ENCODE measurements around the gene SLC35A1.
A peak's percentile ranks its signal among the peaks of the same experiment; 100 is the strongest.
"Not testable (repeated sequence)": the region's sequence is repeated elsewhere in the genome, so short reads cannot be mapped to it uniquely, and the experiment has no call there.

The SLC35A1 gene

GRCh38 chr6:87472525-87473418 is at the start of gene SLC35A1:
SLC35A1 (plus strand) TSS chr6:87472974; CDS start chr6:87473004, 30 bp downstream.
- peak; percentile 72 to 80 (median 80) for DNase-seq (ENCODE audit: low read depth in 2 of 3, low spot score in 1 of 3)

DNA sequence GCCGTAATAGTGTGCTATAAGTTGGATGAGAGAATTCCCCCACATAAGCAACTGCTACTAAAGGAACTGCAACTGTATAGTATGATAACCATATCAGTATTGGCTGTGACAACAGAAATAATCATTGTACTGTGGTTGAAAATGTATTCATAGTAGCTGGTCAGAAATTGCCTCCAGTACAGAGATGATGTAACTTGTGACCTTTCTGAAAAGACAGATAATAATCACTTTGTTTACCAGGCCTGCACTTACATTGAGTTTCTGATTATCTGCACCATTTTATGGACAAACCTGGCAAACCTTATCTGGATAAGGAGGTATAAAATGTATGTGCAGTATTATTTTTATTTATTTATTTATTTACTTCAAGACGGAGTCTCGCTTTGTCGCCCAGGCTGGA is 46.0 kb upstream of the SLC35A1 start:
- no peak for DNase-seq (ENCODE audit: low read depth in 2 of 3, low spot score in 1 of 3)

DNA sequence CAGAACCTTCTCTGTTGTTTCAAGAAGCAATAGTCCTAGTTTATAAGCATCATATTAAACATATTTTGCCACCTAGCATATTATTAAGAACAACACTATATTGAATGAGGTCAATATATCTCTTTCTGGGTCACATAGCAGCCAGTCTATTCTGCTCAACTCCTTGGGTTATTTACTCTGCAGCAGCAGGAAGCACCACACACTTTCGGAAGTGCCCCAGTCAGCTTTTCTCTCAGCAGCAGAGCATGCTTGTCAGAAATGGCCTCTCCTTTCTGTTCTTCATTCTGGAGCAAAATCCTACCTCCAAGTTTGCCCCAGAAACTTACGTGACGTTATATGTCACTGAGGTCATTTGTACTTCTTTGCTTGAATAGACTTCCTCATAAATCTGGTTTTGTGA is 42.3 kb upstream of the SLC35A1 start:
- DNase-seq (ENCODE audit: low read depth in 2 of 3, low spot score in 1 of 3), result no peak

DNA sequence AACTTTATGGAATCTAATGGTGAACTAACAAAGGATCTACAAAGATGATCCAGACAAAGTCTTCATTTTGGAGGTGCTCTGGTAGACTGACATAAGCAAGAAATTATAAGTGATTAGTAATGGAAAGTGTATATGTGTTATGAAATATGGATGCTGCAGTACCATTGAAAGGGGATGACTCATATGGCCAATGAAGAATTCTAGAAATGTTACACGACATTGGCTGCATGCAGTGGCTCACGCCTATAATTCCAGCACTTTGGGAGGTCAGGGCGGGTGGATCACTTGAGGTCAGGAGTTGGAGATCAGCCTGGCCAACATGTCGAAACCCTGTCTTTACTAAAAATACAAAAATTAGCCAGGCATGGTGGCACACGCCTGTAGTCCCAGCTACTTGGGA is 41.5 kb upstream of the SLC35A1 start:
- DNase-seq (ENCODE audit: low read depth in 2 of 3, low spot score in 1 of 3), result no peak

DNA sequence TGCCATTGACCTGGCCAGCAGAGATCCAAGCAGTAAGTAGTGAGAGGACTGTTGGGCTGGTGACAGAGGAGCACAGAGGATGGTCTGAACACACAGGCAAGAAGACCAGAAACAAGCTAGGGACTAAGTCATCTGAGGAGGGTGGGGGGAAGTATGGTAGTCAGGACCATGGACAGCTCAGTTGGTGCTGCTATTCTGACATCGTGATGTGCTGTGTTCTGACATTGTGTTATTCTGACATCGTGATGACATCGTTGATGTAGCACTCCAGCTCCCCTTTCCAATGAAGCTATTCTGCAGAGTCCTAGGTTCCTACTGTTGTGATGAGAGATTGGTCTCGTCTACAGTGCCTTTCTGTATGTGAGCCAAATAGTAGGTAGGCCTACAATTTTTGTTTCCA is 36.3 kb upstream of the SLC35A1 start:
- DNase-seq (ENCODE audit: low read depth in 2 of 3, low spot score in 1 of 3), result peak in 2 of 3 donors; percentile 10 to 25

- no peak for DNase-seq (ENCODE audit: low read depth in 2 of 3, low spot score in 1 of 3)
Observed at GRCh38 chr6:87441711-87442110, 31.1 kb upstream of the SLC35A1 start.

- DNase-seq (ENCODE audit: low read depth in 2 of 3, low spot score in 1 of 3), result no peak
Observed at GRCh38 chr6:87444362-87444761, 28.4 kb upstream of the SLC35A1 start.

GRCh38 chr6:87465051-87465450 is 7.7 kb upstream of the SLC35A1 start:
- no peak for DNase-seq (ENCODE audit: low read depth in 2 of 3, low spot score in 1 of 3)

- DNase-seq (ENCODE audit: low read depth in 2 of 3, low spot score in 1 of 3), result peak in 1 of 3 donors; percentile 34
Observed at GRCh38 chr6:87473419-87473903, 687 bp downstream of the SLC35A1 start.

DNA sequence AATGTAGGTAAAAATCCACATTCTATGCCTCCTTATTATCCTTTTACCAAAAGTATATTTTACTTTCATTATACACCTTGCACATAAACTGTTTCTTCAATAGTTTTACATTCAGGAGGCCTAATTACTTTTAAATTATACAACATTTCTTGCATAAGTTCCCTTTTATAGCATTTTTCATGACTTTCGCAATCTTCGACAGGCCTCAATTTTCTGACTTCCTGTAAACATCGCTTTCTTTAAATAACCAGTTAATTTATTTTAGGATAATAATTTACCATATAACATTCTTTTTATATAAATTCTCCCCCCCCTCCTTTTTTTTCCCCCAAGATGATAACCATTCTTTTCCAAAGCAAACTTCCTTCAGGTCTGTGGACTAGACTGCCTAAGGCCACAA is 9.2 kb downstream of the SLC35A1 start:
- DNase-seq (ENCODE audit: low read depth in 2 of 3, low spot score in 1 of 3), result no peak

DNA sequence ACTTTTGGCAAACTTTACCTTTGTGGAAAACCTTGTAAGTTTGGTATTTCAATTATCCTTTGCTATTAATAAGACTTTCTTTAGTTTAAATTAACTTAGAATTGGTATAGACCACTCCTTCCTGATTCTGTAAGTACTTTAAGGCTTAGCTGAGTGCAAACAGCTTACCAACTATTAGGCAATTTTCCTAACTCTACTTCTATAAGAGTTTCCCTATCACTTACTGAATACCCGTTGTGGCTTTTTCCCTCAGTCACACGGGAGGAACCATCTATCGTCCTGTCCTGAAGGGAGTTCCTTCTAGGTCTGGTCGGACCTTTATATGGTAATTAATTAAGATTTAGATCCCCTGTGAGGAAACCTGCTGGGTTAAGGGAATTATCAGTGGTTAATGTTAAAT is 9.6 kb downstream of the SLC35A1 start:
- no peak for DNase-seq (ENCODE audit: low read depth in 2 of 3, low spot score in 1 of 3)

DNA sequence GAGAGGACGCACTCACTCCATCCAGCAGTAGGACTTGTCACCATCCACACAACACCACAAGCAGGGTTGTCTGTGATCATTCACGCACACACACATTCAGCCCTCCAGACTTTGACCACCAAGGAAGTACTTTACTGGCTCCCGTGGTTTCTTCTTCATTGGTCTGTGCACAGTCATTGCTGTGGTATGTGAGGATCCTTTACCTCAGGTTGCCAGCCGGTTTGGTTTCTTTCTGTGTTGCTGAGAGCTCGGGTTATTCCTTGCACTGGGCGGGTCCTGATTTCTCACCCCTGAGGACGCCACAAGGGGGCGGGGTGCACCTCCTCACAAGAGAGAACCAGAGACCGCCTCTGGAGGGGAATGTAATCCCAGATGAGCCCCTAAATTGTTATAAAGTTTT is 11.2 kb downstream of the SLC35A1 start:
- no peak for DNase-seq (ENCODE audit: low read depth in 2 of 3, low spot score in 1 of 3)

DNA sequence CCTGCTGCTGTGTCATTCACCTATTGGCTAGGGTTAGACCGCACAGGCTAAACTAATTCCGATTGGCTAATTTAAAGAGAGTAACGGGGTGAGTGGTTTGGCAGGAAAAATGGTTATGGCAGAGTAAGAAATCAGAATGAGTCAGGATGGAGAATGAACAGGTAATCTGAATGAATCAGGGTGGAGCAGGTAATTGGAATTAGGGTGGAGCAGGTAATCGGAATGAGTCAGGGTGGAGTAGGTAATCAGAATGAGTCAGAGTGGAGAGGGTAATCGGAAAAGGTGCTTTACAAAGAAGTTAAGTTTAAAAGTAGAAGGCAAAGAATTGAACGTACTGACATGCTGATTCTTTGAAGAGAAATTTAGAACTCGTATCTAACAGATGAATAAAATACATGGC is 11.7 kb downstream of the SLC35A1 start:
- no peak for DNase-seq (ENCODE audit: low read depth in 2 of 3, low spot score in 1 of 3)

GRCh38 chr6:87487555-87487954 is 14.8 kb downstream of the SLC35A1 start:
- DNase-seq (ENCODE audit: low read depth in 2 of 3, low spot score in 1 of 3), result no peak

DNA sequence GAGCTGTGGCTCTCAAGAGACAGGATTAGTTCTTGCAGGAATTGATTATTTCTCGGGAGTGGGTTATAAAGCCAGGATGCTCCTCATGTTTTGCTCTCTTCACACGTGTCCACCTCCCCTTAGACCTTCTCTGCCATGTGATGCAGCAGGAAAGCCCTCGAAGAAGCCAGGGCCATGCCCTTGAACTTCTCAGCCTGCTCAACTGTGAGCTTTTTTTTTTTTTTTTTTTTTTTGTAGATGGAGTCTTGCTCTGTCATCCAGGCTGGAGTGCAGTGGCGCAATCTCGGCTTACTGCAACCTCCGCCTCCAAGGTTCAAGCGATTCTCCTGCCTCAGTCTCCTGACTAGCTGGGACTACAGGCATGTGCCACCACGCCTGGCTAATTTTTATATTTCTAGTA is 16.6 kb downstream of the SLC35A1 start:
- DNase-seq (ENCODE audit: low read depth in 2 of 3, low spot score in 1 of 3), result not testable (repeated sequence)

DNA sequence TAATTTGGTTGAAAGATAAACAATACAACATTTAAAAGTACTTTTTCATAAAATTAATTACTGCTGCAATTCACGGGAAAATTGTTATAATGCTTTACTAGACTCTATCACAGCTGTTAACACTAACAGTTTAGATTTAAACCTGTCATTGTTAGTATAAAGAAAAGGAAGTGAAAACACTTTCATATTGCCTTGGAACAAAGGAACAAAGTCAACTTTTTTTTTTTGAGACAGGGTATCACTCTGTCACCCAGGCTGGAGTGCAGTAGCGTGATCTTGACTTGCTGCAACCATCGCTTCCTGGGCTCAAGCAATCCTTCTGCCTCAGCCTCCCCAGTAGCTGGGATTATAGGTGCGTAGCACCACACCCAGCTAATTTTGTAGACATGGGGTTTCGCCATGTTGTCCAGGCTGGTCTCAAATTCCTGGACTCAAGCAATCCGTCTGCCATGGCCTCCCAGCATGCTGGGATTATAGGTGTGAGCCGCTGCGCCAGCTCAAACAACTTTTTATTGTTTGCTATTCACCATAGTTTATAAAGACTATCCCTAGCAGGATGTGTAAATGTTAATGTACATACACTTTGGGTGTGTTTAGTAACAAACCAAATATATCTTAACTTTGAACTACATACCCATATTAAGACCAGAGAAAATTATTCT is 22.1 kb downstream of the SLC35A1 start:
- DNase-seq (ENCODE audit: low read depth in 2 of 3, low spot score in 1 of 3), result no peak

GRCh38 chr6:87498048-87498447 is 25.3 kb downstream of the SLC35A1 start:
- DNase-seq (ENCODE audit: low read depth in 2 of 3, low spot score in 1 of 3), result no peak

DNA sequence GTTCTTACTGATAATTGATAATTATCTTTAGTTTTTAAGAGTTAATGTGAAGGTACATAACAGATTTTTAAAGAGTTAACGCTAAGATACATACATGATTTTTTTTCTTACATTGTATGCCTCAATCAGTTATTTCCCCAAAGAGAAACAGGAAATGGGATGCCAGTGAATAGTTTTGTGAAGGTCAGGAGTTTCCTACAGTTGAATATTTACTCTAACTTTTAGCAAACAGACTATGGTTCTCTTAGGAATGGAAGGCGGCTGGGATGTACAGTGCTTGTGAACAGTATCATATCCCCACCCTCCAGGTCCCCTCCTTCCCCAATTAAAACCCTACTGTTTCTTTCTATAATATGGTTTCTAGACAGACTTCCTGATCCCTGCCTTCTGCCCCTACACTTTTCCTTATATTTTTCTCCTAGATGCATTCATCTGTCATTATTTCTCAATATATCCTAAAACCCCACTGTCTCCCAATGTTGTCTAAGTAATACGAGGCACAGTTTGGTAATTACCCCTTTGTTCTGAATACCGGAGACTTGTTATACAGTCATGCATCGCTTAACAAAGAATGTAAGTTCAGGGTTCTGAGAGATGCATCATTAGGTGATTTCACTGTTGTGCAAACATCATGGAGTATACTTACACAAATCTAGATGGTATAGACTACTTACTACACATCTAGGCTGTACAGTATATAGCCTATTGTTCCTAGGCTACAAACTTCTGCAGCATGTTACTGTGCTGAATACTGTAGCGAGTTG is 29.2 kb downstream of the SLC35A1 start:
- no peak for DNase-seq (ENCODE audit: low read depth in 2 of 3, low spot score in 1 of 3)

GRCh38 chr6:87504441-87504840 is 31.7 kb downstream of the SLC35A1 start:
- DNase-seq (ENCODE audit: low read depth in 2 of 3, low spot score in 1 of 3), result no peak

DNA sequence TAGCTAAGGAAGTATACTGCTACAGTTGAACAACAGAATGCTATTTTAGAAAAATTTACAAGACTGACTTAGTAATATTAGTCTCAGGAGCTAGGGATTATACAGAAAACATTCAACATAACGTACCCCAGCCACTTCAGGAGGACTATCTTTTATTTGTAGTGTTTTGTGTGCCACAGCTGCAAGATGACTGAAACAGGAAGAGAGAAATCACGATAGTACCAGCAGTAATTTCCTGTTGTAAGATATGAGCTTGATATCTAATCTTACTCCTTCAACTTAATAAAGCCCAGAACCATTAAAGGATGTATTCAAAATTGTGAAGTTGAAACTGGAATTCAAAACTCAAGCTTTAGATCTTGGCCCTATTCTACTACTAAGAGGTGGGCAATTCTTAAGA is 42.1 kb downstream of the SLC35A1 start:
- no peak for DNase-seq (ENCODE audit: low read depth in 2 of 3, low spot score in 1 of 3)

GRCh38 chr6:87518453-87518852 is 45.7 kb downstream of the SLC35A1 start:
- no peak for DNase-seq (ENCODE audit: low read depth in 2 of 3, low spot score in 1 of 3)

DNA sequence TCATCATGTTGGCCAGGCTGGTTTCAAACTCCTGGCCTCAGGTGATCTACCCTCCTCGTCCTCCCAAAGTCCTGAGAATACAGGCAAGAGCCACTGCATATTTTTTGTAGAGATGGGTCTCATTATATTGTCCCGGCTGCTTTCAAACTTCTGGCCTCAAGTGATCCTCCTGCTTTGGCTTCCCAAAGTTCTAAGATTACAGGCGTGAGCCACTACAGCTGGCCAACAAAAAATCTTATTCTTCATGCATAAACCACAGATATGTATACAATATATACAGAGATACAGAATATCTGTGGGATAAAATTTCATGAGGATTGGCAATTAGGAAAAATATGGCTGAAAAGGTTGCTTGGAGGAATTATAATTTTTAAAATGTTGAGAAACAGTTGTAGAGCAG is 49.9 kb downstream of the SLC35A1 start:
- DNase-seq (ENCODE audit: low read depth in 2 of 3, low spot score in 1 of 3), result no peak
